Stimulated activated CD8-positive, alpha-beta memory T cell treated with anti-CD3 and anti-CD28 coated beads, Interleukin-4, amount 100 ng/mL, for 4 hours (primary cell): ENCODE data around the gene PAFAH2.

Source experiments
- DNase-seq, 2 donors: peaks; one replicate each; pipeline ENCODE4 v3.0.0-alpha.2; 2020; ENCODE audit warnings: low read depth in 2 of 2, low spot score in 1 of 2

The PAFAH2 gene

DNA sequence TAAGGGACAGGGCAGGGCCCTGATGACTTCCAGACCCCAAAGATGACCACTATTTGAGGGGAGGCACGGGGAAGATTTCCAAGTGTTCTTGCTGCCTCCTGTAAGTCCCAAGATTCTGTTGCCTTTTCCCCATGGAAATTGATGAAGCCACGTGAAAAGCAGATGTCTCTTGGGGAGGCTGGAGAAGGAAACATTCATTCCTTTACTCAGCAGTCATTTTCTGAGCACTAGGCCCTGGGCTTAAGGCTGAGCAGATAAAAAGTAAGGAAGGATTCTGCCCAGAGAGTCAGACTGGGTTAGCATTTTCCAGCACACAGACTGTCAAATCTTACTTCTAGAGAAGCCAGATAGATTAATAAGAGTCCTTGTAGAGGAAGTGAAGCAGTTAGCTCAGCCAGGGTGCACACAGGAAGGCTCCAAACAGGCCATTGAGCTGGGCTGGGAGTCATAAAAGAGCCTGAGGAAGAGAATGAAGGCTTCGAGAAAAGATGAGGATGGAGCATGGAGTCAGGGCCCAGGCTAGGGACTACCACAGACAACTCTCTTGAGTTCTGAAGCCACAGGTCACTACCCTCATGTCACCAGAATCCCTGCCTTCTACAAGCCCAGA, 33.9 kb upstream of the PAFAH2 start:
- DNase-seq, result no peak

DNA sequence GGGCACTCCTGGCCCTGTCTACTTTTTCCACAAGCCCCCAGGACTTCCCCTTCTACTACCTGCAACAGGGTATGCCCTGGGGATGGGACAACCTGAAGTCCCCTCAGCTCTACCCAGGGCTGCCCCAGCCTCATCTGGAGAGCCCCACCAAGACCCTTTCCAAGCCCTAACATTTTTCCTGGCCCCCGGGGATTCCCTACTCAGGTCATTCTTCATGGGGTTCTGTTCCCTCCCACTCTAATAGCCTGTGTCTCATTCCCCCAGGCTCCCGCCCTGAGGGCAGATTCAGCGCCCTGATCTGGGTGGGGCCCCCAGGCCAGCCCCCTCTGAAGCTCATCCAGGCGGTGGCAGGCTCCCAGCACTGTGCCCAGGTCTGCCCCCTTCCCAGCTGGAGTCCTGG, 33.3 kb upstream of the PAFAH2 start:
- DNase-seq, result no peak

DNA sequence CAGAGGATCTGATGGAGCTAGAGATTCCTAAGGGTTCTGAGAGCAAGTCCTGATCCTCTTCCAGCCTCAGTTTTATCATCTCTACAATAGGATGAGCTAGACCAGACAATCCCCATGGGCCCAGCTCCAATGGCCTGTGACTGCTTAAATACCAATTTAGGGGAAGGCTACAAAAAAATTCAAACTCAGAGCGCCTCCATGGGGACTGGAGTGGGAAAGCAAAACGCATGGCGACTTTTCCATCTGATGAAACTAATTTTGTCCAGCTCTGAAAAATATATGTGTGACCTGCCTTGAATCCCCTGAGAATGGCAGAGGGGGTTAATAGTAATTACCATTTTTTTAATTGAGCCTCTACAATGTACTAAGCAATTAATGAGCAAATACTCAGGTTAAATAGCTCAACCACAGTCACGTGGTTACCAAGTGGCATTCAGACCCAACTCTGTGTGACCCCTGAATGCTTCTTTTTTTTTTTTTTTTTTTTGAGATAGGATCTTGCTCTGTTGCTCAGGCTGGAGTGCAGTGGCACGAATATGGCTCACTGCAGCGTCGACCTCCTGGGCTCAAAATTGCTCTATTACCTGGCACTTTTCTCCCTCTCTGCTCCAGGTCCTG, 32.1 kb upstream of the PAFAH2 start:
- DNase-seq, result no peak

DNA sequence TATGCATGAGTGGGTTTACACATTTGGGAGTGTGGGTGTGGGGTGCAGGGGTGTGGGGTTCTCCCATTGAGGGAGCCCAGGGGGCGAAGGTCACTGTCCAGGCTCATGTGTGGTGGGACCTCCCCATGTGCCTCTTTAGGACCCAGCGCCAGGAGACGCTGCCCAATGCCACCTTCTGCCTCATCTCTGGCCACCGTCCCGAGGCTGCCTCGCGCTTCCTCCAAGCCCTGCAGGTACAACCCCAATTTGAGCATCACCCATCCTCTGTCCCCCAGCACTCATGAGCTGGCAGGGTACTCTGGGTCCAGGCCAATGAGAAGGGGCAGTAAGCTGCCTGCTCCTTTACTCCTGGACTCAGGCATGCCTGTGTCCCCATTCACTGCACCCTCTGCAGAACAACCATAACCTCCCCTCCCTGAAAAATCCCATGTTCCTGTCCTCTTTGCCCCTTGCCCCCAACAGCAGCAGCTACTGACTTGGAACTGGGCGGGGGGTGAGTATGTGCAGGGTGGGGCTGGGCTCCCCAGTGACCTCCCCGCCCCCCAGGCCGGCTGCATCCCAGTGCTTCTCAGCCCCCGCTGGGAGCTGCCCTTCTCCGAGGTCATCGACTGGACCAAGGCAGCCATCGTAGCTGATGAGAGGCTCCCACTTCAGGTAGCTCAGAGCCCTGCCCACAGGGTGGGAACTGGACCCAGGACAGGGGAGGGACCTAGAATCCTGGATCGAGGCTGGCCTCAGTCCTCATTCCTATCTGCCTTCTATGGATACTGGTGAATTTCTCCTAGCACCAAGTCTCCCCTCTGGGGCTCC, 31.4 kb upstream of the PAFAH2 start:
- DNase-seq, result no peak

DNA sequence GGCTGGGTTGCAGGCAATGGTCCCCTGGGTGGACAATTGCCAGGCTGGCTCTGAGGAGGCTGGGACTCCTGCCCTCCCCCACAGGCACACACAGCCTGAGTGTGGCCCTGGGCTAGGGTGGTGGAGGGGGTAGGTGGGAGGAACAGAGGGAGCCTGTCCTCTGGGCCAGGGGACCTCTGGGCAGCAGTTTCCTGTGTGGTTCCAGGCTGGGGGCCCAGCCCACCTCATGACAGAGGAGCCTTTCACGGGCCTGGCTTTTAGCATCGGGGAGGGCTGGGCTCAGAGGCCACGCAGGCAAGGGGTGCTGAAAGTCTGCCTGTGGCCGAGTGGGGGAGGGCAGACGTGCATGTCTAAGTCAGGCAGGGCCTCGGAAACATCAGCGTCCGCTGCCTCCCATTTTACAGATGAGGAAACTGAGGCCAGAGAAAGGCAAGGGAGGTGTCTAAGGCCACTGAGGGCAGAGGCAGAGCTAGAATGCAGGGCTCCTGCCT, 30.7 kb upstream of the PAFAH2 start:
- no peak for DNase-seq

DNA sequence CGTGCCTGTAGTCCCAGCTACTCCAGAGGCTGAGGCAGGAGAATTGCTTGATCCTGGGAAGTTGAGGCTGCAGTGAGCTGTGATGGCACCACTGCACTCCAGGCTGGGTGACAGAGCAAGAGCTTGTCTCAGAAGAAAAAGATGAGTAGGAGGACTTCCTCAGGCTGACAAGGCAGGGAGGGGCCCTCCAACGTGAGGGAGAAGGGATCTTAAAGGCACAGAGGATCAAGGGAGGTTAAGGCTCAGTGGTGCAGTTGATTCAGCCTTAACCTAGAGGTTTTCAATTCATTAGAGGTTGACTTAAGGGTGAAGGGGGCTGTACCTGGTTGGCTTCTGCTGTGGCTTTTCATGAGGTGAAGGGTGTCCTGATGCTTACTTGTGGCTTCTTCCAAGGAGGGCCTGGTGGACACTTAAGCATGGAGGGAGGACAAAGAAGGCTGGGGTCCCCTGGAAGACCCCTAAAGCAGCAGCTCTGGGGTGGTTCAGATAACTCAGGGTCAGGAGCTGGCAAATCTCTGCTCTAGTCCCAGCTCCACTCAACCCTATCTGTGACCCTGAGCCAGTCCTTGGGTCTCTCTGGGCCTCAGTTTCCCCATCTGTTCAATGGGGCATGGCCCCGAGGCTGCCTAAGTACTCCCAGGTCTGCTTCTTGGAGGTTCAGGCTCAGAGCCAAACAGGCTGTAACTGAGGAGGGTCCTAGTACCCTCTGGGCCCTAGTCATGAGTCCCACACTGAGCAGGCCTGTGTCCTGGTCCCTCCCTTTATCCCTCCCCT, 30.0 kb upstream of the PAFAH2 start:
- DNase-seq, result no peak

DNA sequence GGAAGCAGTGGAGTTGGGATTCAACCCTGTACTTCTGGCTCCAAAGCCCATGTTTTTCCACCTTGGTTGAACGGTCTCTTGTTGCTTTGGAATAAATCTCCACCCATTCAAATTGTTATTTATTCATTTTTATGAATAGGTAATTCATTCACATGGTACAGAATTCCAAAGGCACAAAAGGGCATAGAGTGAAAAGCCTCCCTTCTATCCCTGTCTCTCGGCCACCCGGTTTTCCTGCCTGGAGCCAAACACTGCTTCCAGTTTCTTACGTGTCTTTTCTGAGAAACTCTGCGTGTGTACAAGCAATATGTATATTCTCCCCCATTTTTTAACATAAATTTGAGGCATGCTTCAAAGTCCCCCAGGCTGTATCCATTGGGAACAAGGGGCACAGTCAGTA, 27.7 kb upstream of the PAFAH2 start:
- no peak for DNase-seq

DNA sequence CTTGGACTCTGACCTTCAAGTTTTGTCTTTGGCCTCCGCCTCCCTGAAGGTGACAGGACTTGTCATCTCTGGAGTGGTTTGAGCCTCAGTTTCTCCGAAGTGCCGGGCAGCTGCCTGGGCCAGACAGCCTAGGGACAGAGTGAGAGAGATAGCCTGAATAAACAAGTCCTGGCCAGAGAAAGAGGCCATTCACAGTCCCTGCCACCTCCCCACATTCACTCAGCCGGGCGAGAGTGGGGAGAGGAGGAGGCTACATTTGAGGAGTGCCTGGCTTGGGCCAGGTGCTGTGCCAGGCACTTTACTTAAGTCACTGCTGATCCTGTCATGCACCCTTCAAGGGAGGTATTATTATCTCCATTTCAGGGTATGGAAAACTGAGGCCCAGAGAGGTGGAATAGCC, 27.2 kb upstream of the PAFAH2 start:
- DNase-seq, result no peak

DNA sequence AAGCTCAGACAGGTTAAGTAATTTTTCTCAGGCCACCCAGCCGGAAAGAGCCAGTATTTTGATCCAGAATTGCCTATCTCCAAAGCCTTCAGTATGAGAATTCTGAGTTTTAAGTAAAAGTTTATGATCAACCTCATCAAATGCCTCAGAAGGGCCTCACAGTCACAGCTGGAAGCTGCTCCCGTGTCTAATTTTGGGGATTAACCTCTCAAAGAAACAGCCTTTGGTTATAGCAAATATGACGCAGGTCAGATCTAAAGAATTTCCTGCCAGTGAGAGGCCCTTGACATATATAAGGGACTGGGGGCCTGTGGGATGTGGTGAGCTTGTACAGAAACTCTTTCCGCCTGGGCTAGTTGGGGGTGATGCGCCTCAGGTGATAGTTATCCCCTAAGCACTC, 26.0 kb upstream of the PAFAH2 start:
- DNase-seq, result no peak

DNA sequence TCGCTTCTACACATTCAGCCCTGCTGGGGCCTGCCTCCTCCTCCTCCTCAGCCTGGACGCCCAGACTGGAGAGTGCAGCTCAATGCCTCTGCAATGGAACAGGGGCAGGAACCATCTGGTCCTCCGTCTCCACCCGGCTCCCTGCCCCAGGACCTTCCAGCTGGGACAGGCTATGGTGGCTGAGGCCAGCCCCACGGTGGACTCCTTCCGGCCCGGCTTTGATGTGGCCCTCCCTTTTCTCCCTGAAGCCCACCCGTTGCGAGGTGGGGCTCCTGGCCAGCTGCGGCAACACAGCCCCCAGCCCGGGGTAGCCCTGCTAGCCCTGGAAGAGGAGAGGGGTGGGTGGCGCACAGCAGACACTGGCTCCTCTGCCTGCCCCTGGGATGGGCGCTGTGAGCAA, 25.1 kb upstream of the PAFAH2 start:
- no peak for DNase-seq

DNA sequence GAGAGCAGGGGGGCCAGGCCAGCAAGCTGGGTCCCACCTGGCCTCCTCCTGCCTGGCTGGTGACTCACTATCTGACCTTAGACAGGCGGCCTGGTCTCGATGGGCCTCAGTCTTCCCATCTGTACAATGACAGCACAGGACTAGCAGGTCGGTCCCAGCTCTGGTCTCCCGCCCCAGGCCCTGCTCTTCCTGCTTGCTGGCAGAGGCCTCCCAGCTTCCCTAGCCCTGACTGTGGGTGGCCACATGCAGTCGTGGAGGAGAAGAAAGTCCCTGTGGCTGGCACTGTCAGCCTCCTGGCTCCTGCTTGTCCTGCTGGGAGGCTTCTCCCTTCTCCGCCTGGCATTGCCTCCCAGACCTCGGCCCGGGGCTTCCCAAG, 24.5 kb upstream of the PAFAH2 start:
- no peak for DNase-seq

DNA sequence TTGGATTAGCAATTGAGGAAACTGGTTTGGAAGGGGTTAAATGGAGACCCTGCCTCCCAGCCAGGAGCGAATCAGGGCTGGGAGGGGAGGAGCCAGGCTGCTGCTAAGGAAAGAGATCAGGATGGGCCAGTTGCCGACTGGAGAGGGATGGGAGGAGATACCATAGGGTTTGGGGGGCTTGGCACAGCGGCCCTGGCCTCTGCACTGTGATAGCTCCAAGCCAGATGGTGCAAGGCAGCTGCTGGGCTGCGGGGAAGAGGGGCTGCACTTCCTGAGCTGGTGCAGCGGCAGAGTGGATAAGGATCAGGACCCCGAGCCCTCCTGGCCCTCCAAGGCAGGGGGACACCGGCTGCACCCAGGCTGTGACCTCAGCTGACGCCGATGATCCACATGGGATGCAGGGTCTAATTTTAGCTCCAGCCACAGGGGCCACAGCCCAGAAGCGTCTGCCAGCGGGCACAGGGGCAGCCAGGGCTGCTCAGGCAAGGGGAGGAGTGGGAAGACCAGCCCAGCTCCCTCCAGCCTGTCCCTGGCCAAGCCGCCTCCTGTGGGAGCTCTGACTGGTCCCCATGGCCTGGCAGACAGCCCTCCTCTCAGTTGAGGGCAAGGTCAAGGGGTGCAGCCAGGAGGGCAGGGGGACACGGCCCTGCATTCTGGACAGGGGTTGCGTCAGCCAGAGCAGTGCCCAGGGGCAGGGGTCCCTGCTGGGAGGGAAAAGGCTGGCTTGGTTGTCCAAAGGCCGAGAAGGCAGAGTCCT, 24.0 kb upstream of the PAFAH2 start, which contains the start of gene EXTL1:
TSS of gene EXTL1 (plus strand) at position 129 of the 757 bp plus-strand sequence. CDS start 872 bp downstream, outside the sequence.
- no peak for DNase-seq

DNA sequence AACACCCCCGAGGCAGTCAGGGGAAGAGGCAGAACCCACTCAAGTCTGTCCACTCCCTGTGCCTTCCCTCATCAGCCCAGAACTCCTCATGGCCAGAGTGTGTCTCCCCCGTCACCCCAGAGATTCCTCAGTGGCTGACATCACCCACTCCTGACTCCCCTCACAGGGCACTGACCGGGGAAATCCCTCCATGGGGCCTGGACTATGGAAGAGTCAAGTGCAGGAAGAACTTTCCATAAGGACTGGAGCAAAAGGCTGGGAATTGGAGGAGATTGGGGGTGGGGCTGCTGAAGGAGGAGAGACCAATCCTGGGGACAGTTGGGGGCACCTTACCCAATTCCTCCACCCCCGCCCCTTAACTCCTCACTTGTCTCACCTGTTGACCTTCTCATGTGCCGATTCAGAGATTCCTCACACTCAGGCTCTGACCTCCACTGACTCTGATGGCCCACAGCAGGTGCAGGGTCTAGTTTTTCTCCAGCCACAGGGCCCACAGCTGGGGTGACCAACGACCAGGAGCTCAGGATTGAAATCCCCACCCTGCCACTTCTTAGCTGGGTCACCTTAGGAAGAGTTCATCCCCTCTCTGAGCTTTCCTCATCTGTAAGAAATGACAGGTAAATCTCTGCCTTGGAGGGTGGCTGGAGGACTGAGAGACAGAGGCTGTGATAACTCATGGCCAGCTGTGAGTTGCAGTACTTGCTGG, 23.2 kb upstream of the PAFAH2 start:
- no peak for DNase-seq

DNA sequence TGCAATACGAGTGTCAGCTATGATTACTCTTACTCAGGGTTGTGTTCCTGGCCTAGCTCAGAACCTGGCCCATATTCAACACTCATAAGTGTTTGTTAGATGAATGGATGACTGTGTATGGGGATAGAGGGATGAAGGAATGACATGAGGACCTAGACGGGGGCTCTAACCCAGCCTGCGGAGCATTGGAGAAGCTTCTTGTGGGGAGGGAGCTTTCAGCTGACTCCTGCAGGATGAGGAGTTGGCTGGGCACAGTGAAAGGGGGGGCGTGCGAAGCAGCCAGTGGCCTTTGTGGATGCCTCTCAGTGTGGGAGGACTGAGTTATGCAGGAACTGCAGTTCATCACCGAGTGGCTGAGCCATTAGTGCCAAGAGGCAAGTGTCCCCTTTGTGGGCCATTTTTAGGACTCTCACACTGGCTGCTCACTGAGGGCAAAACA, 22.5 kb upstream of the PAFAH2 start:
- no peak for DNase-seq

DNA sequence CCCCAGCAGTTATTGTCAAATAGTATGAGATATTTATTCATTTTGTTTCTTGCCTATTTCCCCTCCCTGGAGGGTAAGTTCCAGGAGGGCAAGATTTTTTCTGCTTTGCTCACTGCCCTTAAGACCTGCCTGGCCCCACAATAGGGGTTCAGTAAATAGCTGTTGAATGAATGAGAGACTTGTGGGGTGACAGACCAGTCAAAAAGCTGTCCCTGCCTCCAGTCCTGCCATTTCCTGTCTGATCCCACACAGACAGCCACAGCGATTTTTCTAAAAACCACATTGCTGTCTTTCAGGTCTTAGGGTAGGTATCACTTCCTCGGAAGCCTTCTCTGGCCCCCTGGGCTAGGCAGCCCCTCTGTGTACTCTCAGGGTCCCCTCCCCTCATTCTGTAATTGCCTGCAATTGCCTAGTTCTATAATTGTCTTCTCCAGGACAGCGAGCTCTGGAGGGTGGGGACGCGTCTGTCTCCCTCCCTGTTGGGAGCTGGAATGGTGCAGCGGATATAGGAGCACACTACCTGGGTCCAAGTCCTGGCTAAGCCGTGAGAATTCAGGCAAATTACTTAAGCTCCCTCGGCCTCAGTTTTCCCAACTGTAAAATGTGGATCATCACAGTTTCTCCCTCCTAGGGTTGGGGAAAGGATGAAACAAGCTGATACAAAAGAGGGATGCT, 21.9 kb upstream of the PAFAH2 start:
- no peak for DNase-seq

DNA sequence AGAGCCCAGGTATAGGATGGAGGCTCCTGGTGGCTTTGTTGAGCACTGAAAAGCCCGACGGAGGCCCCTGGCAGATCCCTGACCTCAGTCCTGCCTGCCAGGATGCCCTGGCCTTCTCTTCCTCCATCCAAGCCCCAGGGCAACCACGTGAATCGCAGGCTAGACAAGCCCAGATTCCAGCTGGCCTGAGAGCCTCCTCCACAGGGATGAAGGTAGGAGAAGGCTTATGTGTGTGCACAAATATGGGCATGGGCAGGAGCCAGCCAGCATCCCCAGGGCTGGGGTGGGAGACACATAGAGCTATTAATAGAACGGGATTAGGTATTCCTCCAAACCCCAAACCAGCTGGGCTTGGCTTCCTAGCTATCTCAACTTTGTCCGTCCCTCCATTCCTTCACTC, 19.7 kb upstream of the PAFAH2 start:
- no peak for DNase-seq

DNA sequence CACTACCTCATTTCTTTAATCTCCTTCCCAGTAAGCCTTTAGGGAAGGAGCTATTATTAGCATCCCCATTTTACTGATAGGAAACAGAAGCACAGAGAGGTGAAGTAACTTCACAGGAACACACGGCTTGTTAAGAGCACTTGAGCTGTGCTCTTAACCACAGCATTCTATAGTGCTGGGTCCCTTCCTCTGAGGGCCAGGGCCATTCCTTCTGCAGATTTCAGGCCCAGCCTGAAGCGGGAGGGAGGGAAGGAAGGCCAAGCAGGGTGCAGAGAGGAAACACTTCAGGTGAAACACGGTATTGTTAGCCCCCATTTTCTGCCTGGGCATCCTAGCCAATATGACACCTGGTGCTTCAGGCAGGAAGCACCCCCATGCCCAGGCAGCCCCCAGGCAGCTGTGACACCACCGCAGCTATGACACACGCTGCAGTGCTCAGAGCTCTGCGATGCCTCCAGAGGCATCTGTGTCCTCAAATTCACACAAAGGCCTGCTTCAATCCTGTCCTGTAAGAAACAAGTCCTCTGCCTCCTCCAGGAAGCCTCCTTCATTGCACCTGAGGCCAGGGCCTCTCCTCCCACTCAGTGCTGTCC, 19.2 kb upstream of the PAFAH2 start:
- no peak for DNase-seq

DNA sequence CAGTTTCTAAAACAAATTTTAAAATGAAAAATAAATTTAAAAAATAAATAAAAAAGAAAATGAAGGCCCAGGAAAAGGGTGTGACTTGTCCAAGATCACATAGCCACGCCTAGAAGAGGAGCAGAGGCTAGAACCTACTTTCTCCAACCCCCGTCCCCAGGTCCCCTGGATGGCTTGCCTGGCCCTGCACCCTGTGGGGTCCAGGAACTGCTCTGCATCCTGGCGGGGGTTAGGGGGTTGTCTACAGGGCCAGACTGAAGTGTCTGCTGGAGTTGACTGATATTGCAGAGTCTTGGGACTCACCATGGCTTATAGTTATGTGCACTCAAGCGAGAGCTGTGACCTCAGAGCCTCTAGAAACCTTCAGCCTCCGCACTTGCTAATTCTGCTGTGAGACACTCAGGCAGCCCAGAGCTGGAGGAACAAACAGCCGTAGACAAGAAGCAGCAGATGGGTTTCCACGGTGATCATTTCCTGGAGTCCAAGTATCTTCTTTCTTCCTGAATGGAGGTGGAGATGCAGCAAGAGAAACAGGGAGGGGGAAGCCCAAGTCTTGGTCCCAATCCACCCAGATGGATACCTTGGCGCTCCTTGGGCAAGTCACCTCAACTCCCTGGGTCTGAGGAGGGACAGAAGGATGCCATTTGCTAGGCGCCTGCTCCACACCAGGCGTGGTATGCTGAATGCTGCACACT, 18.5 kb upstream of the PAFAH2 start:
- no peak for DNase-seq

DNA sequence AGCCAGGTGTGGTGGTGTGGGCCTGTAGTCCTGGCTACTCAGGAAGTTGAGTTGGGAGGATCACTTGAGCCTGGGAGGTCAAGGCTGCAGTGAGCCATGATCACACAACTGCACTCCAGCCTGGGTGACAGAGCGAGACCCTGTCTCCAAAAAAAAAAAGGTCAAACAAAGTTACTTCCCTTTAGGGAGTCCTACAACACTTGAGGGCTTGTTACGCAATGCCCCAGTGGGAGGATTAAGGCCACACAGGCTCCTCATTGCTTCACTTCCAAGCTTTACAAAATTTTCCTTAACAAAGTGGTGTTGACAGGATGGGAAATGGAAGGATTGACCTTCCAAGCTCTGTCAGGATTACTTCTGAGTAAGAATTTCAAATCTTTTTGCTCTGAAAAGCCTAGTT, 17.5 kb upstream of the PAFAH2 start:
- no peak for DNase-seq
